ENCODE data around the gene C1orf159.

The C1orf159 gene

DNA sequence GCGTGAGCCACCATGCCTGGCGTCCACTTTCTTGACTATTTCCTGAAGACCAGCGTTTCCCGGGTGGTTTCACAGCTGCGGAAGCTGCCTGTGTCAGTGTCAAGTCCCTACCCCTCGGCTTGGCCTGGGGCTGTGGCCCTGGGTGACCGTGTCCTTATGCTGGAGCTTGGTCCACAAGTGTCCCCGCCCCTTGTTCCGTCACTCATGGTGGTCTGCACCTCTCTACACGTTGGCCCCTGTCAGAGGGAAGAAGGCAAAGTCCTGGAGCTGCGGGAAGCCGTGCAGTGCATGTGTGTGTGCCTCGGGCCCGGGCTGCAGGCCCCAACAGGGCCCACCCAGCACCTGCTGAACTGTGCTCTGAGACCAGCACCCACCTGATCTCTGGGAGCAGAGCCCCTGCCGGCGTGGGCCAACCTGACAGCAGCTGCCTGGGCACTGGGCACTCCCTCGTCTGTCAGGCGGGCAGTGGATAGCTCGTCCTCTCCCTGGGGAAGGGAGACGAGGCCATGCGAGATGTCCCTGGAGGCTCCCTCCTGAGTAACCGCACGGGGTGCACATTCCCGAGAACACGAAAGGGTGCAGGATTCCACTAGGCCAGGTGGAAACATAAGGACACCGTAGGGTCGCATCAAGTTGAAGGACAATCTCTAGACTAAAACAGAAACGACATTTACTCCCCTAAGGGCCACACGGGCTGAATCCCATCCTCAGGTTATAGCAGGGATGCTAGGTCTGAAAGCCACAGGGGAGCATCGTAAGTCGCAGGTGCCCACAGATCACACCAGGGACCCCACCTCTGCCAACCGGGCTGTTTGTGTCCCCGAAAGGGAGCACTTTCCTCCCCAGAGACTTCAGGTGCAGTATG is 2.4 kb upstream of the C1orf159 start:
- TF ChIP-seq, protein P1, sequence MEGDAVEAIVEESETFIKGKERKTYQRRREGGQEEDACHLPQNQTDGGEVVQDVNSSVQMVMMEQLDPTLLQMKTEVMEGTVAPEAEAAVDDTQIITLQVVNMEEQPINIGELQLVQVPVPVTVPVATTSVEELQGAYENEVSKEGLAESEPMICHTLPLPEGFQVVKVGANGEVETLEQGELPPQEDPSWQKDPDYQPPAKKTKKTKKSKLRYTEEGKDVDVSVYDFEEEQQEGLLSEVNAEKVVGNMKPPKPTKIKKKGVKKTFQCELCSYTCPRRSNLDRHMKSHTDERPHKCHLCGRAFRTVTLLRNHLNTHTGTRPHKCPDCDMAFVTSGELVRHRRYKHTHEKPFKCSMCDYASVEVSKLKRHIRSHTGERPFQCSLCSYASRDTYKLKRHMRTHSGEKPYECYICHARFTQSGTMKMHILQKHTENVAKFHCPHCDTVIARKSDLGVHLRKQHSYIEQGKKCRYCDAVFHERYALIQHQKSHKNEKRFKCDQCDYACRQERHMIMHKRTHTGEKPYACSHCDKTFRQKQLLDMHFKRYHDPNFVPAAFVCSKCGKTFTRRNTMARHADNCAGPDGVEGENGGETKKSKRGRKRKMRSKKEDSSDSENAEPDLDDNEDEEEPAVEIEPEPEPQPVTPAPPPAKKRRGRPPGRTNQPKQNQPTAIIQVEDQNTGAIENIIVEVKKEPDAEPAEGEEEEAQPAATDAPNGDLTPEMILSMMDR (IDR thresholded peaks at IDR 0.05; ENCODE audit: control insufficient read depth, insufficient read depth, low read depth, low read length, missing control alignments): no peak
- no peak for DNase-seq (ENCODE audit: low read depth)
- no peak overlapping the region for H3K4me3 ChIP-seq (ENCODE audit: control insufficient read depth, low read depth, low read length)

DNA sequence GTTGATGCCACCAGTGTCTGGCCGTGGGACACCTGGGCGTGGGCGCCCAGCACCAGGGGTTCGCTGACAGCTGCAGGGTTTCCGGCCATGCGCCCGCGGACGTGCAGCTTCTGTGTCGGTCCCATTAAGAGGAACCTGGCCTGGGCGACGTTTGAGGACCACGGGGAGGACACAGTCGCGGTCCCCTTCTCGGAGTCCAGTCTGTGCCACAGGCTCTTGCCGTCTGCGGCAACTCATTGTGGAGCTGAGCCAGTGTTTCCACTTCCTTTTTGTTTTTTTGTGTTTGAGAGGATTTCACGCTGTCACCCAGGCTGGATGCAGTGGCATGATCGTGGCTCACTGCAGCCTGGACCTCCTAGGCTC is 1.6 kb upstream of the C1orf159 start:
- no peak overlapping the region for H3K4me3 ChIP-seq (ENCODE audit: control insufficient read depth, low read depth, low read length)
- TF ChIP-seq, protein P1 (IDR thresholded peaks at IDR 0.05; ENCODE audit: control insufficient read depth, insufficient read depth, low read depth, low read length, missing control alignments): no peak
- no peak for DNase-seq (ENCODE audit: low read depth)

DNA sequence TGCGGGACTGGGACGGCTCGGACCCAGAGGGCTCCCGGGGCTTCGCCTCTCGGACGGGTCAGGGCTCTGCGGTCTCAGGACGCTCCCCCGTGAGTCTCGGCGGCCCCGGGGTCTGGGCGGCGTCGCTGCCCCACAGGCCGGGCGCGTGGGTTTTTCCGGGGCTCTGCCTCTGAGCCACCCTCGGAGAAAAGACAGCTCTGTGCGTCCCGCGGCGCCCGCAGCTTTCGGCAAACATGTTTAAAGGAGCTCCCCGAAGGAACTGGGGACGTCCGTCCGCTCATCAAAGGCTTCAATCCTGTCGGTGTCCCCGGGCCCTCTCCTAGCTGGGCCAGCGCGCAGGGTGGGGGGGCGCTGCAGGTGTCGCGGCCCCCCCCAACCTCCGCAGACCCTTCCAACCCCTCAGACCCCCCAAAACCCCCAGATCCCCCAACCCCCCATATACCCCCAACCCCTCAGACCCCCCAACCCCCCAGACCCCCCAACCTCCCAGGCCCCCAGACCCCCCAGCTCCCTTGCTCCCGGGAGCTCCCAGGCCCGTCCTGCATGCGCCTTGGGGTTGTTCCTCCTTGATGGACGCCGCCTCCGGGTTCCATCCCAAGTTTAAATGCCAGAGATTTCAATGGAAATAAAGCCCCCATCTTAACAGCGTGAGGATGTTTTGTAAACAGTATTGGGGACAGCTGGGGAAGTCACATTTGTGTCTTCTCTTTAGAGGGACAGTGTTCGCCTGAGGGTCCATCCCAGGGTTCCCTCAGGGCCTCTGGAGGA is 996 bp upstream of the C1orf159 start:
- DNase-seq (ENCODE audit: low read depth): no peak
- TF ChIP-seq, protein P1 (IDR thresholded peaks at IDR 0.05; ENCODE audit: control insufficient read depth, insufficient read depth, low read depth, low read length, missing control alignments): no peak
- H3K4me3 ChIP-seq (ENCODE audit: control insufficient read depth, low read depth, low read length): peak overlapping the region; percentile 52

DNA sequence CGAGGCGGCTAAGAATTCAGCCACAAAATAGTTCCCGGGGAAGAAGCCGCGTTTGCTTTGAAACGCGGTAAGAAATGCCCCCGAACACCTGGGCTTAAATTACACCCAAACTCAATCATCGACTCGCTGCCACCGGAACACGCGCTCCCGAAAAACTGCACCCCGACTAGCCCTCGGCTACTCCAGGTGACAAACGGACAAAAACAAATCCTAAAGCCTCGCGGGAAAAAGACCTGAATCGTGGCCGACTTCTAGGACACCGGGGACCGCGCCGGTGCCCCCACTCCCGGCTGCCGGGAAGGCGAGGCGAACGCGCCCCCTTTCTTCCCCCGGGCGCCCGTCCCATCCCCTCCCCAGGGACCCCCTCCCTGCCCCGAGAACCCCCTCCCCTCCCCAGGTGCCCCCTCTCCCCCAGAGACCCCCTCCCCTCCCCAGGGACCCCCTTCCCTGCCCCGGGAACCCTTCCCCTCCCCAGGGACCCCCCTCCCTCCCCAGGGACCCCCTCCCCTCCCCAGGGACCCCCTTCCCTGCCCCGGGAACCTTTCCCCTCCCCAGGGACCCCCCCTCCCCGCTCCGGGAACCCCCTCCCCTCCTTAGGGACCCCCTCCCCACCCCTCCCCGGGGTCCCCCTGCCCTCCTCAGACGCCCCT is 628 bp downstream of the C1orf159 start:
- no peak for DNase-seq (ENCODE audit: low read depth)
- peak overlapping the region; percentile 58 for H3K4me3 ChIP-seq (ENCODE audit: control insufficient read depth, low read depth, low read length)
- TF ChIP-seq, protein P1 (IDR thresholded peaks at IDR 0.05; ENCODE audit: control insufficient read depth, insufficient read depth, low read depth, low read length, missing control alignments): no peak

DNA sequence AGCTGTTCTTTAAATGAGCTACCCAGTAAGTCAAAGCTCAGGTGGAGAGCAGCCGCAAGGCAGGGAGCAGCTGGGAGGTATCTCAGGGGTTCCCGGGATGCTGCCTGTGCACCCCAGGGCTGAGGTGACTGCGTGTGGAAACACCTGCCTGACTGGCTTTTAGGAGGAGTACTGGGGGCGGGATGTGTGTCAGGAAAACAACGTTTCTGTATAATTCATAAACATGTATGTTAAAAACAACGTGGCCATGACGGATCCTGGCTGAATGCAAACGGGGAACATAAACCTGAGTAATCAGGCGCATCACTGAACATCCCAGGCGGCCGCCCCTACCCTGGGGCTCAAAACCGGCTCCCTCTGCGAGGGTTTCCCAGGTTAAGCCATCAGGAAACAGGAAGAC is 1.5 kb downstream of the C1orf159 start:
- DNase-seq (ENCODE audit: low read depth): no peak
- no peak overlapping the region for H3K4me3 ChIP-seq (ENCODE audit: control insufficient read depth, low read depth, low read length)

More for the DNA sequence above, 1.5 kb downstream of the C1orf159 start:
- TF ChIP-seq, protein P1 (IDR thresholded peaks at IDR 0.05; ENCODE audit: control insufficient read depth, insufficient read depth, low read depth, low read length, missing control alignments): no peak

Measured in AG09309 (cell line).